ENCODE measurements around the gene KLK3.

Gene KLK3

DNA sequence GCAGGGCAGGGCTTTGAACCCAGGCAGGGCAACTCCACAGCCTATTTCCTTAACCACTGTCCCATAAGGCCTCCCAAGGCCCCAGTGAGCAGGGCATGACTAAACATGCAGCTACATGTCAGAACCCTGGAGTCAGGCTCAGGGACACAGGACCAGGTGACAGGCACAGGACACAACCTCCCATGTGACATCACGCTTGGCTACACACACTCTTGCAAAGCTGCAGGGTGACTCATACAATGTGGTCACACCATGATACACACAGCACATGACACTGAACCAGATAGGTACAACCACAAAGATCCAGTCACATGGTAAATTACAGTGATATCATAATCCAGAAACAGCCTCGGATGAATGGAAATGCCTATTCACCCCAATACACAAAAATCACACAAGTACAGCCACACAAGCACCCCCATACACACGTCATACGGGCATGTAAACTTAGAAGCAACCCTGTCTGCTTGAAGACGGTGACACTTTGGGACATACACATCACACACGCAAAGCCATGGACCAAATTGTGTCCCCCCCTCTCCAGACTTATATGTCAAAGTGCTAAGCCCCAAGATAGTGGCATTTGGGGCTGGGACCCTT lies 42.0 kb downstream of the KLK3 start:
- no peak overlapping the region for H3K27ac ChIP-seq (ENCODE audit: low read depth, low read length)
- H3K27me3 ChIP-seq (ENCODE audit: control insufficient read depth in 1 of 2, insufficient read depth in 2 of 2, low read length in 2 of 2) = peaks cover 0 to 4% of the 10 kb centered on the region in 2 donors

DNA sequence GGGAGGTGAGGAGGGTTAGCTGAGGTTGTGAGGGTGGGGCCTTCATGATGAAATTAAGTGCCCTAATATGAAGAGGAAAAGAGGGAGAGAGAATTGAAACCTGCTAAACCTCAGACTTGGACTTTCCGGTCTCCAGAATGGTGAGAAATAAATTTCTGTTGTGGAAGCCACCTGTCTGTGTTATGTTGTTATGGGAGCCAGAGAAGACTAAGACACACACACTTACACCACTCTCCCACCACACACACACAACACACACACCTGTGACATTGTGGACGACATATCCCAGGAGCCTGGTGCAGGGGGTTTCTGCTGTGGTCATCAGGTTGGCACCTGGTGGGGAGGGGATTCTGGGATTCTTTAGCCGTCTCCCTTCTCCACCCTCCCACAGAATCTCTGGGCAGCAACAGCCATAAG lies 42.5 kb downstream of the KLK3 start:
- Histone ChIP-seq H3K27me3 (ENCODE audit: control insufficient read depth in 1 of 2, insufficient read depth in 2 of 2, low read length in 2 of 2) (peaks cover 0 to 4% of the 10 kb centered on the region in 2 donors), H3K9me3 (ENCODE audit: control insufficient read depth in 1 of 2, low read length in 2 of 2) (no peaks in the 10 kb centered on the region), H3K9ac (ENCODE audit: low read depth in 1 of 2, low read length in 2 of 2) (no peak overlapping the region), H3K36me3 (ENCODE audit: control insufficient read depth in 1 of 2, insufficient read depth in 2 of 2, low read length in 2 of 2) (no peaks in the 10 kb centered on the region), H3K27ac (ENCODE audit: low read depth, low read length) (no peak overlapping the region), H3K4me3 (ENCODE audit: low read depth in 1 of 2, low read length in 2 of 2) (no peak overlapping the region), H3K4me1 (ENCODE audit: control insufficient read depth in 1 of 2, insufficient read depth in 2 of 2, low read length in 2 of 2) (no peaks in the 10 kb centered on the region)

More for the DNA sequence above, 42.0 kb downstream of the KLK3 start:
- Histone ChIP-seq H3K9me3 (ENCODE audit: control insufficient read depth in 1 of 2, low read length in 2 of 2) (no peaks in the 10 kb centered on the region), H3K36me3 (ENCODE audit: control insufficient read depth in 1 of 2, insufficient read depth in 2 of 2, low read length in 2 of 2) (no peaks in the 10 kb centered on the region), H3K9ac (ENCODE audit: low read depth in 1 of 2, low read length in 2 of 2) (no peak overlapping the region), H3K4me3 (ENCODE audit: low read depth in 1 of 2, low read length in 2 of 2) (no peak overlapping the region), H3K4me1 (ENCODE audit: control insufficient read depth in 1 of 2, insufficient read depth in 2 of 2, low read length in 2 of 2) (no peaks in the 10 kb centered on the region)

- peaks cover 0 to 6% of the 10 kb centered on the region in 2 donors for H3K27me3 ChIP-seq (ENCODE audit: control insufficient read depth in 1 of 2, insufficient read depth in 2 of 2, low read length in 2 of 2)
- H3K36me3 ChIP-seq (ENCODE audit: control insufficient read depth in 1 of 2, insufficient read depth in 2 of 2, low read length in 2 of 2) = no peaks in the 10 kb centered on the region
- H3K4me1 ChIP-seq (ENCODE audit: control insufficient read depth in 1 of 2, insufficient read depth in 2 of 2, low read length in 2 of 2) = no peaks in the 10 kb centered on the region
- H3K4me3 ChIP-seq (ENCODE audit: low read depth in 1 of 2, low read length in 2 of 2) = no peak overlapping the region
- no peak overlapping the region for H3K27ac ChIP-seq (ENCODE audit: low read depth, low read length)
- no peaks in the 10 kb centered on the region for H3K9me3 ChIP-seq (ENCODE audit: control insufficient read depth in 1 of 2, low read length in 2 of 2)
- no peak overlapping the region for H3K9ac ChIP-seq (ENCODE audit: low read depth in 1 of 2, low read length in 2 of 2)
Observed at GRCh38 chr19:50897612-50898011, 42.9 kb downstream of the KLK3 start.

DNA sequence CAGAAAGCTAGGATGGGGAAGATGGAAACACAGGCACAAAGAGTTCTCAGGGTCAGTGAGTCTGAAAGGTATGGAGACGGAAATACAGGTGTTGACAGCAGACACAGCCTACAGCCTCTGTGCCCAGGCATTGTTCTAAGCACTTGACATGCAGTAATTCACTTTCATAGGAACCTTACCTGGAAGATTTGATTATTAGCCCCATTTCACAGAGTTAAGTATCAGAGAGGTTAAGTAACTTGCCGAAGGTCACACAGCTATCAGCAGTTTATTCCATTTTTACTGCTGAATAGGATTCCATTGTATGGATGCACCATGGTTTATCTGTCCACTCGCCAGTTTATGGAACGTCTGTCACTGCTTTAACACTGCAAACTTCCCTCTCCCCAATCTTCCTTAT lies 43.3 kb downstream of the KLK3 start:
- H3K9ac ChIP-seq (ENCODE audit: low read depth in 1 of 2, low read length in 2 of 2) = no peak overlapping the region
- H3K27ac ChIP-seq (ENCODE audit: low read depth, low read length) = no peak overlapping the region
- H3K36me3 ChIP-seq (ENCODE audit: control insufficient read depth in 1 of 2, insufficient read depth in 2 of 2, low read length in 2 of 2) = no peaks in the 10 kb centered on the region
- H3K9me3 ChIP-seq (ENCODE audit: control insufficient read depth in 1 of 2, low read length in 2 of 2) = no peaks in the 10 kb centered on the region
- H3K27me3 ChIP-seq (ENCODE audit: control insufficient read depth in 1 of 2, insufficient read depth in 2 of 2, low read length in 2 of 2) = peaks cover 0 to 6% of the 10 kb centered on the region in 2 donors
- H3K4me3 ChIP-seq (ENCODE audit: low read depth in 1 of 2, low read length in 2 of 2) = no peak overlapping the region
- H3K4me1 ChIP-seq (ENCODE audit: control insufficient read depth in 1 of 2, insufficient read depth in 2 of 2, low read length in 2 of 2) = no peaks in the 10 kb centered on the region

- Histone ChIP-seq H3K9ac (ENCODE audit: low read depth in 1 of 2, low read length in 2 of 2) (no peak overlapping the region), H3K27me3 (ENCODE audit: control insufficient read depth in 1 of 2, insufficient read depth in 2 of 2, low read length in 2 of 2) (peaks cover 0 to 6% of the 10 kb centered on the region in 2 donors), H3K9me3 (ENCODE audit: control insufficient read depth in 1 of 2, low read length in 2 of 2) (no peaks in the 10 kb centered on the region), H3K27ac (ENCODE audit: low read depth, low read length) (no peak overlapping the region), H3K4me1 (ENCODE audit: control insufficient read depth in 1 of 2, insufficient read depth in 2 of 2, low read length in 2 of 2) (no peaks in the 10 kb centered on the region), H3K4me3 (ENCODE audit: low read depth in 1 of 2, low read length in 2 of 2) (no peak overlapping the region), H3K36me3 (ENCODE audit: control insufficient read depth in 1 of 2, insufficient read depth in 2 of 2, low read length in 2 of 2) (no peaks in the 10 kb centered on the region)
Observed at GRCh38 chr19:50899569-50899968, 44.9 kb downstream of the KLK3 start.

- H3K27ac ChIP-seq (ENCODE audit: low read depth, low read length) = no peak overlapping the region
- H3K36me3 ChIP-seq (ENCODE audit: control insufficient read depth in 1 of 2, insufficient read depth in 2 of 2, low read length in 2 of 2) = no peaks in the 10 kb centered on the region
- peaks cover 4 to 6% of the 10 kb centered on the region in 2 donors for H3K27me3 ChIP-seq (ENCODE audit: control insufficient read depth in 1 of 2, insufficient read depth in 2 of 2, low read length in 2 of 2)
Observed at GRCh38 chr19:50902640-50903039, 47.9 kb downstream of the KLK3 start.

GRCh38 chr19:50906217-50906616 lies 51.5 kb downstream of the KLK3 start:
- no peak overlapping the region for H3K9ac ChIP-seq (ENCODE audit: low read depth in 1 of 2, low read length in 2 of 2)
- H3K4me1 ChIP-seq (ENCODE audit: control insufficient read depth in 1 of 2, insufficient read depth in 2 of 2, low read length in 2 of 2) = no peaks in the 10 kb centered on the region
- no peak overlapping the region for H3K4me3 ChIP-seq (ENCODE audit: low read depth in 1 of 2, low read length in 2 of 2)
- no peaks in the 10 kb centered on the region for H3K9me3 ChIP-seq (ENCODE audit: control insufficient read depth in 1 of 2, low read length in 2 of 2)
- H3K27me3 ChIP-seq (ENCODE audit: control insufficient read depth in 1 of 2, insufficient read depth in 2 of 2, low read length in 2 of 2) = peaks cover 28 to 35% of the 10 kb centered on the region in 2 donors
- no peaks in the 10 kb centered on the region for H3K36me3 ChIP-seq (ENCODE audit: control insufficient read depth in 1 of 2, insufficient read depth in 2 of 2, low read length in 2 of 2)
- H3K27ac ChIP-seq (ENCODE audit: low read depth, low read length) = no peak overlapping the region

More at GRCh38 chr19:50902640-50903039, 47.9 kb downstream of the KLK3 start:
- no peak overlapping the region for H3K9ac ChIP-seq (ENCODE audit: low read depth in 1 of 2, low read length in 2 of 2)
- no peaks in the 10 kb centered on the region for H3K4me1 ChIP-seq (ENCODE audit: control insufficient read depth in 1 of 2, insufficient read depth in 2 of 2, low read length in 2 of 2)
- H3K4me3 ChIP-seq (ENCODE audit: low read depth in 1 of 2, low read length in 2 of 2) = no peak overlapping the region
- H3K9me3 ChIP-seq (ENCODE audit: control insufficient read depth in 1 of 2, low read length in 2 of 2) = no peaks in the 10 kb centered on the region

- peaks cover 41 to 51% of the 10 kb centered on the region in 2 donors for H3K27me3 ChIP-seq (ENCODE audit: control insufficient read depth in 1 of 2, insufficient read depth in 2 of 2, low read length in 2 of 2)
Observed at GRCh38 chr19:50908336-50908735, 53.6 kb downstream of the KLK3 start.

GRCh38 chr19:50909240-50910070 lies 54.7 kb downstream of the KLK3 start:
- Histone ChIP-seq H3K36me3 (ENCODE audit: control insufficient read depth in 1 of 2, insufficient read depth in 2 of 2, low read length in 2 of 2) (no peaks in the 10 kb centered on the region), H3K27me3 (ENCODE audit: control insufficient read depth in 1 of 2, insufficient read depth in 2 of 2, low read length in 2 of 2) (peaks cover 42 to 51% of the 10 kb centered on the region in 2 donors), H3K4me3 (ENCODE audit: low read depth in 1 of 2, low read length in 2 of 2) (no peak overlapping the region), H3K9ac (ENCODE audit: low read depth in 1 of 2, low read length in 2 of 2) (no peak overlapping the region), H3K4me1 (ENCODE audit: control insufficient read depth in 1 of 2, insufficient read depth in 2 of 2, low read length in 2 of 2) (no peaks in the 10 kb centered on the region), H3K27ac (ENCODE audit: low read depth, low read length) (no peak overlapping the region), H3K9me3 (ENCODE audit: control insufficient read depth in 1 of 2, low read length in 2 of 2) (no peaks in the 10 kb centered on the region)

More at GRCh38 chr19:50908336-50908735, 53.6 kb downstream of the KLK3 start:
- no peaks in the 10 kb centered on the region for H3K4me1 ChIP-seq (ENCODE audit: control insufficient read depth in 1 of 2, insufficient read depth in 2 of 2, low read length in 2 of 2)
- no peaks in the 10 kb centered on the region for H3K9me3 ChIP-seq (ENCODE audit: control insufficient read depth in 1 of 2, low read length in 2 of 2)
- no peak overlapping the region for H3K27ac ChIP-seq (ENCODE audit: low read depth, low read length)
- H3K4me3 ChIP-seq (ENCODE audit: low read depth in 1 of 2, low read length in 2 of 2) = no peak overlapping the region
- H3K36me3 ChIP-seq (ENCODE audit: control insufficient read depth in 1 of 2, insufficient read depth in 2 of 2, low read length in 2 of 2) = no peaks in the 10 kb centered on the region
- H3K9ac ChIP-seq (ENCODE audit: low read depth in 1 of 2, low read length in 2 of 2) = no peak overlapping the region
